Trophoblast cell (in vitro differentiated cells and primary cell): ENCODE data around the gene UPB1.

Source experiments
- DNase-seq, 2 donors: peaks; one replicate each; pipeline ENCODE4 v3.0.0-alpha.2; 2016
- H2AFZ ChIP-seq: 2 replicates; pipeline ENCODE4 v1.6.1; 2013; ENCODE audit warnings: low read length, moderate library complexity, mild to moderate bottlenecking; ENCODE audit not compliant: insufficient read depth, poor library complexity
- H2AK5ac ChIP-seq: 2 replicates; pipeline ENCODE4 v1.6.1; 2013; ENCODE audit warnings: mild to moderate bottlenecking, low read length
- H2BK120ac ChIP-seq: 2 replicates; pipeline ENCODE4 v1.6.1; 2013; ENCODE audit warnings: low read length, mild to moderate bottlenecking, moderate library complexity; ENCODE audit not compliant: insufficient read depth, poor library complexity
- H2BK12ac ChIP-seq: 2 replicates; pipeline ENCODE4 v1.6.1; 2013; ENCODE audit warnings: mild to moderate bottlenecking, low read length, moderate library complexity
- H2BK5ac ChIP-seq: 2 replicates; pipeline ENCODE4 v1.6.1; 2013; ENCODE audit warnings: low read length, low read depth, moderate library complexity, mild to moderate bottlenecking; ENCODE audit not compliant: poor library complexity
- H3K14ac ChIP-seq: 2 replicates; pipeline ENCODE4 v1.6.1; 2013; ENCODE audit warnings: mild to moderate bottlenecking, low read length
- H3K18ac ChIP-seq: 2 replicates; pipeline ENCODE4 v1.6.1; 2013; ENCODE audit warnings: mild to moderate bottlenecking, low read length
- H3K23ac ChIP-seq: 2 replicates; pipeline ENCODE4 v1.6.1; 2013; ENCODE audit warnings: low read length
- H3K27ac ChIP-seq: 2 replicates; pipeline ENCODE4 v1.5.1; 2013; ENCODE audit warnings: low read depth, mild to moderate bottlenecking, inconsistent platforms, low read length, moderate library complexity
- H3K27me3 ChIP-seq: 2 replicates; pipeline ENCODE4 v1.6.1; 2013; ENCODE audit warnings: inconsistent platforms, mild to moderate bottlenecking, low read length, moderate library complexity; ENCODE audit not compliant: insufficient read depth
- H3K36me3 ChIP-seq, 2 experiments: 1 replicate in 1 of 2; 2 replicates in 1 of 2; pipeline ENCODE4 v1.6.1; 2013; ENCODE audit warnings: low read length in 2 of 2, mild to moderate bottlenecking in 2 of 2, moderate library complexity in 1 of 2; ENCODE audit not compliant: insufficient read depth in 2 of 2, control insufficient read depth in 1 of 2
- H3K4ac ChIP-seq: 2 replicates; pipeline ENCODE4 v1.6.1; 2013; ENCODE audit warnings: low read depth, mild to moderate bottlenecking, low read length, moderate library complexity
- H3K4me1 ChIP-seq, 2 experiments: 1 replicate in 1 of 2; 2 replicates in 1 of 2; pipeline ENCODE4 v1.6.1; 2013; ENCODE audit warnings: low read length in 2 of 2, mild to moderate bottlenecking in 2 of 2, moderate library complexity in 1 of 2; ENCODE audit not compliant: insufficient read depth in 2 of 2, control insufficient read depth in 1 of 2
- H3K4me2 ChIP-seq: 2 replicates; pipeline ENCODE4 v1.6.1; 2013; ENCODE audit warnings: inconsistent platforms, mild to moderate bottlenecking, low read length, moderate library complexity
- H3K4me3 ChIP-seq: 2 replicates; pipeline ENCODE4 v1.5.1; 2013; ENCODE audit warnings: mild to moderate bottlenecking, low read depth, low read length, inconsistent platforms
- H3K79me1 ChIP-seq: one replicate; pipeline ENCODE4 v1.6.1; 2013; ENCODE audit warnings: low read length
- H3K79me2 ChIP-seq: 2 replicates; pipeline ENCODE4 v1.6.1; 2013; ENCODE audit warnings: low read length, mild to moderate bottlenecking; ENCODE audit not compliant: control insufficient read depth, insufficient read depth, poor library complexity
- H3K9ac ChIP-seq: 2 replicates; pipeline ENCODE4 v1.6.1; 2013; ENCODE audit warnings: mild to moderate bottlenecking, low read length
- H3K9me3 ChIP-seq: 2 replicates; pipeline ENCODE4 v1.6.1; 2013; ENCODE audit warnings: low read depth, mild to moderate bottlenecking, control low read depth, inconsistent platforms, low read length; ENCODE audit not compliant: insufficient read depth
- H4K12ac ChIP-seq: 2 replicates; pipeline ENCODE4 v1.6.1; 2013; ENCODE audit warnings: low read depth, mild to moderate bottlenecking, low read length, moderate library complexity
- H4K8ac ChIP-seq: 2 replicates; pipeline ENCODE4 v1.6.1; 2013; ENCODE audit warnings: low read depth, mild to moderate bottlenecking, low read length, moderate library complexity
- H4K91ac ChIP-seq: one replicate; pipeline ENCODE4 v1.6.1; 2013; ENCODE audit warnings: low read depth, mild to moderate bottlenecking, low read length, moderate library complexity
- WGBS: extraction: QIAGEN DNeasy Blood & Tissue Kit; methylation state at CpG from one replicate; pipeline ENCODE4 v1.1.7; 2013; ENCODE audit warnings: missing lambda C conversion rate; ENCODE audit not compliant: insufficient read length, insufficient coverage; ENCODE audit errors: extremely low coverage; 5-methylcytosine and 5-hydroxymethylcytosine counted together

UPB1 gene

GRCh38 chr22:24502541-24502940 is 7.4 kb downstream of the UPB1 start:
- DNase-seq = peak in 1 of 2 donors; percentile 65
- Histone ChIP-seq H4K12ac (no peak overlapping the region), H2AK5ac (no peak overlapping the region), H3K79me2 (no peaks in the 10 kb centered on the region), H3K79me1 (no peaks in the 10 kb centered on the region), H4K91ac (no peak overlapping the region), H3K4me2 (no peak overlapping the region), H3K4me3 (no peak overlapping the region), H3K4me1 (no peaks in the 10 kb centered on the region), H3K27me3 (no peaks in the 10 kb centered on the region), H3K27ac (no peak overlapping the region), H3K9ac (no peak overlapping the region), H2BK120ac (no peak overlapping the region), H3K14ac (no peak overlapping the region), H2BK5ac (no peak overlapping the region), H3K36me3 (no peaks in the 10 kb centered on the region), H2BK12ac (no peak overlapping the region), H3K18ac (no peak overlapping the region), H3K23ac (no peak overlapping the region), H3K4ac (no peak overlapping the region), H4K8ac (no peak overlapping the region), H3K9me3 (no peaks in the 10 kb centered on the region), H2AFZ (no peak overlapping the region)
- no CpG with 5 or more reads among the region's 1 CpG for WGBS

GRCh38 chr22:24503137-24503842 is 8.2 kb downstream of the UPB1 start:
- Histone ChIP-seq H3K18ac (no peak overlapping the region), H3K14ac (no peak overlapping the region), H3K9ac (no peak overlapping the region), H3K79me2 (no peaks in the 10 kb centered on the region), H4K91ac (no peak overlapping the region), H2AFZ (no peak overlapping the region), H2AK5ac (no peak overlapping the region), H3K4me2 (no peak overlapping the region), H3K27me3 (no peaks in the 10 kb centered on the region), H3K4ac (no peak overlapping the region), H3K9me3 (no peaks in the 10 kb centered on the region), H3K27ac (no peak overlapping the region), H3K4me1 (no peaks in the 10 kb centered on the region), H3K36me3 (no peaks in the 10 kb centered on the region), H3K4me3 (no peak overlapping the region), H2BK12ac (no peak overlapping the region), H4K8ac (no peak overlapping the region), H2BK120ac (no peak overlapping the region), H4K12ac (no peak overlapping the region), H3K79me1 (no peaks in the 10 kb centered on the region), H3K23ac (no peak overlapping the region), H2BK5ac (no peak overlapping the region)
- no CpG with 5 or more reads among the region's 7 CpGs for WGBS
- peak; percentile 52 to 65 for DNase-seq

DNA sequence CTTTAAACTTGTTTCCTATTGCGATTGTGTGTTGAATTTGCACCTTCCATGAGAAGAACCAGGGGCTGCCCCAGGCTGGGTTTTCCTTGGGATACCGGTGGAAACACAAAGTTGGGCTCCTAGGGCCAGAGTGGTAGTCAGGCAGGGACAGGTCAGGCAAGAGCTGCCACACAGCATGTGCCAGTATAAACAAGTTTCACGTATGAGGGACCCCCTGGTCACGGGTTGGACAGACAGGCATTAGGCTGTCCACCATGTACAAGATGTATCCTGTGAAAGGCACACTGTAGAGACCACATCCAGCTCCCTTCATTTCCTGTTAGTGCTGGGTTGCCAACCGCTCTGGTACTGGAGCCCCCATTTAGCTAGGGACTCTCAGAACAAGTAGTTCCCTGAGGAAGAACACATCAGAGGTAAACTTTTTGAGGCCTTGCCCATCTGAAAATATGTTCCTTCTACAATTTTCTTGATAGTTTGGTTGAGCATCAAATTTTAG is 8.8 kb downstream of the UPB1 start:
- no peak for DNase-seq
- Histone ChIP-seq H3K27me3 (no peaks in the 10 kb centered on the region), H3K9me3 (no peaks in the 10 kb centered on the region), H3K4me3 (no peak overlapping the region), H4K8ac (no peak overlapping the region), H3K4ac (no peak overlapping the region), H3K23ac (no peak overlapping the region), H4K12ac (no peak overlapping the region), H3K18ac (no peak overlapping the region), H2BK120ac (no peak overlapping the region), H2BK12ac (no peak overlapping the region), H2BK5ac (no peak overlapping the region), H3K79me1 (no peaks in the 10 kb centered on the region), H3K36me3 (no peaks in the 10 kb centered on the region), H4K91ac (no peak overlapping the region), H3K14ac (no peak overlapping the region), H3K4me1 (no peaks in the 10 kb centered on the region), H3K27ac (no peak overlapping the region), H2AK5ac (no peak overlapping the region), H3K4me2 (no peak overlapping the region), H2AFZ (no peak overlapping the region), H3K9ac (no peak overlapping the region), H3K79me2 (no peaks in the 10 kb centered on the region)
- WGBS = no CpG with 5 or more reads among the region's 5 CpGs

DNA sequence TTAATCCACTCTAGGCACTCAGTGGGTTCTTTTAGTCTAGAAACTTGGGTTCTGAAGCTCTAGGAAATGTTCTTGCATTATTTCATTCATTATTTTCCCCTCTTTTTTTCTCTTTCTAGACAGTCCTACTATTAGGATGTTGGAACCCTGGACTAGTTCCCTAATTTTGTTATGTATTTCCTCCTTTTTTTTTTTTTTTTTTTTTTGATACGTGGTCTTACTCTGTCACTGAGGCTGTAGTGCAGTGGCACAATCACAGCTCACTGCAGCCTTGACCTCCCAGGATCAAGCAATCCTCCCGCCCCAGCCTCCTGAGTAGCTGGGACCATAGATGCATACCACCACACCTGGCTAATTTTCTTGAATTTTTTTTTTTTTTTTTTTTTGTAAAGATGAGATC is 9.4 kb downstream of the UPB1 start:
- Histone ChIP-seq H2BK12ac (no peak overlapping the region), H2AFZ (no peak overlapping the region), H2AK5ac (no peak overlapping the region), H3K4ac (no peak overlapping the region), H3K9ac (no peak overlapping the region), H3K4me2 (no peak overlapping the region), H3K4me3 (no peak overlapping the region), H3K9me3 (no peaks in the 10 kb centered on the region), H3K36me3 (no peaks in the 10 kb centered on the region), H3K23ac (no peak overlapping the region), H4K12ac (no peak overlapping the region), H3K4me1 (no peaks in the 10 kb centered on the region), H4K8ac (no peak overlapping the region), H3K27me3 (no peaks in the 10 kb centered on the region), H3K79me1 (no peaks in the 10 kb centered on the region), H2BK5ac (no peak overlapping the region), H3K79me2 (no peaks in the 10 kb centered on the region), H3K18ac (no peak overlapping the region), H2BK120ac (no peak overlapping the region), H3K14ac (no peak overlapping the region), H3K27ac (no peak overlapping the region), H4K91ac (no peak overlapping the region)
- no peak for DNase-seq
- WGBS = no CpG with 5 or more reads among the region's 2 CpGs
